GM23338 (cell line): ENCODE data around the gene SPG7. TPM values are rescaled to one million over a fixed set of nuclear protein-coding genes. Genes with fewer than 3 reads are reported as not detected.

Source experiments
- ATAC-seq: fragments of 200-7000 bp; cut with Tn5 transposase; 3 replicates; pipeline ENCODE4 v1.9.1; 2020
- DNase-seq: peaks from one replicate; pipeline ENCODE4 v3.0.0-alpha.2; 2015; ENCODE audit warnings: low spot score
- H2AFZ ChIP-seq: fragments of 200-600 bp; sonication (generic); 2 replicates; pipeline ENCODE4 v1.8.0; 2016; ENCODE audit warnings: antibody characterized with exemption, mild to moderate bottlenecking, moderate library complexity
- H3F3A ChIP-seq: fragments of 200-600 bp; sonication (generic); replicated peaks from 2 replicates; pipeline ENCODE4 v1.8.0; 2017; ENCODE audit warnings: antibody characterized with exemption, mixed run types, low read depth
- H3K27ac ChIP-seq: fragments of 200-600 bp; sonication (generic); 2 replicates; pipeline ENCODE4 v1.6.1; 2016; ENCODE audit warnings: low read depth
- H3K27me3 ChIP-seq: fragments of 200-600 bp; sonication (generic); 2 replicates; pipeline ENCODE4 v1.8.0; 2016; ENCODE audit warnings: mild to moderate bottlenecking, mixed run types, moderate library complexity; ENCODE audit not compliant: insufficient read depth
- H3K36me3 ChIP-seq: fragments of 200-600 bp; sonication (generic); 2 replicates; pipeline ENCODE4 v1.8.0; 2016; ENCODE audit warnings: mild to moderate bottlenecking; ENCODE audit not compliant: insufficient read depth
- H3K4me1 ChIP-seq: fragments of 200-600 bp; sonication (generic); 2 replicates; pipeline ENCODE4 v1.8.0; 2016; ENCODE audit warnings: mild to moderate bottlenecking, moderate library complexity; ENCODE audit not compliant: insufficient read depth
- H3K4me2 ChIP-seq: fragments of 200-600 bp; sonication (generic); 2 replicates; pipeline ENCODE4 v1.7.1; 2017; ENCODE audit warnings: mixed run types
- H3K4me3 ChIP-seq: fragments of 200-600 bp; sonication (generic); 2 replicates; pipeline ENCODE4 v1.6.1; 2016; ENCODE audit warnings: mixed run types
- H3K79me2 ChIP-seq: fragments of 200-600 bp; sonication (generic); replicated peaks from 2 replicates; pipeline ENCODE4 v1.8.0; 2017; ENCODE audit warnings: mild to moderate bottlenecking; ENCODE audit not compliant: insufficient read depth
- H3K9me2 ChIP-seq: fragments of 200-600 bp; sonication (generic); 2 replicates; pipeline ENCODE4 v1.8.0; 2017; ENCODE audit not compliant: insufficient read depth
- H4K20me1 ChIP-seq: fragments of 200-600 bp; sonication (generic); replicated peaks from 2 replicates; pipeline ENCODE4 v1.8.0; 2017; ENCODE audit warnings: mild to moderate bottlenecking; ENCODE audit not compliant: insufficient read depth
- H3K27ac Mint-ChIP-seq: 2 replicates; pipeline ENCODE4 v1.8.0; 2020; ENCODE audit warnings: inconsistent platforms, mild to moderate bottlenecking, moderate library complexity, mixed read lengths
- H3K27me3 Mint-ChIP-seq: 3 replicates; pipeline ENCODE4 v1.8.0; 2022; ENCODE audit warnings: low read depth, mild to moderate bottlenecking, moderate library complexity, mixed read lengths, inconsistent platforms; ENCODE audit not compliant: insufficient read depth, poor library complexity
- H3K36me3 Mint-ChIP-seq: 3 replicates; pipeline ENCODE4 v1.8.0; 2021; ENCODE audit warnings: low read depth, mild to moderate bottlenecking, inconsistent platforms, moderate library complexity, mixed read lengths
- H3K4me1 Mint-ChIP-seq: 3 replicates; pipeline ENCODE4 v1.8.0; 2020; ENCODE audit warnings: mild to moderate bottlenecking, inconsistent platforms, mixed read lengths
- H3K4me3 Mint-ChIP-seq: 3 replicates; pipeline ENCODE4 v1.8.0; 2021; ENCODE audit warnings: moderate library complexity, mild to moderate bottlenecking, inconsistent platforms, mixed read lengths
- H3K9me3 Mint-ChIP-seq: 3 replicates; pipeline ENCODE4 v1.8.0; 2020; ENCODE audit warnings: moderate library complexity, mild to moderate bottlenecking, inconsistent platforms, mixed read lengths
- ETS1 ChIP-seq: IDR thresholded peaks from 2 replicates; pipeline ENCODE4 v1.6.1; 2016; ENCODE audit warnings: antibody characterized with exemption
- EZH2 ChIP-seq: fragments of 200-600 bp; sonication (generic); IDR thresholded peaks from one replicate; pipeline ENCODE4 v1.8.0; 2017; ENCODE audit warnings: antibody characterized with exemption, mild to moderate bottlenecking, low read depth; ENCODE audit not compliant: unreplicated experiment
- JUNB ChIP-seq: IDR thresholded peaks from one replicate; pipeline ENCODE4 v1.6.1; 2016; ENCODE audit warnings: antibody characterized with exemption; ENCODE audit not compliant: unreplicated experiment
- POLR2AphosphoS5 ChIP-seq: IDR thresholded peaks from 2 replicates; pipeline ENCODE4 v1.6.1; 2016; ENCODE audit warnings: antibody characterized with exemption, low read depth
- STAT1 ChIP-seq: IDR thresholded peaks from one replicate; pipeline ENCODE4 v1.6.1; 2016; ENCODE audit warnings: antibody characterized with exemption; ENCODE audit not compliant: unreplicated experiment
- ZNF331 ChIP-seq: fragments of 250-450 bp; sonication (Bioruptor Pico); IDR thresholded peaks from 2 replicates; pipeline ENCODE4 v1.5.0; 2020; ENCODE audit warnings: low read depth, mild to moderate bottlenecking, moderate library complexity
- ZNF462 ChIP-seq: fragments of 250-450 bp; sonication (Bioruptor Pico); IDR thresholded peaks from 2 replicates; pipeline ENCODE4 v1.5.0; 2020; ENCODE audit warnings: mild to moderate bottlenecking, moderate library complexity
- polyA plus RNA-seq: library from polyadenylated mRNA; unstranded; fragments of >200 nt; fragmentation: Nextera tagmentation; extraction: Ambion mirVana; gene quantifications from 2 replicates; pipeline ENCODE4 v1.2.1, GENCODE V29; 2016
- total RNA-seq: library from RNA; depleted of rRNA; stranded (reverse); fragments of >200 nt; shearing (Covaris generic); gene quantifications from 2 replicates; pipeline ENCODE4 v1.2.3, GENCODE V29; 2014

SPG7 gene
- total and polyA plus RNA-seq, 2 experiments from 2014 or later = 77.1 to 267 TPM

GRCh38 chr16:89561884-89562599 lies 53.8 kb downstream of the SPG7 start:
- peak; percentile 43; the same call in 1 of the 2 replicates for TF ChIP-seq POLR2AphosphoS5
- TF ChIP-seq JUNB = no peak
- H3K4me1 ChIP-seq = peaks cover 31% of the 10 kb centered on the region
- Mint-ChIP-seq H3K4me1 (peaks cover 44% of the 10 kb centered on the region), H3K4me3 (peak overlapping the region; percentile 95), H3K9me3 (peaks cover 12% of the 10 kb centered on the region; the same call in 1 of the 3 replicates), H3K36me3 (peaks cover 55% of the 10 kb centered on the region), H3K27ac (peak overlapping the region; percentile 96), H3K27me3 (peaks cover 46% of the 10 kb centered on the region)
- DNase-seq (no peak), ATAC-seq (no peak)
- peaks cover 77% of the 10 kb centered on the region for H3F3A ChIP-seq
- H3K27ac ChIP-seq = peak overlapping the region; percentile 92
- peak overlapping the region; percentile 99 for H3K4me2 ChIP-seq
- H2AFZ ChIP-seq = no peak overlapping the region
- peaks cover 24% of the 10 kb centered on the region for H4K20me1 ChIP-seq
- H3K36me3 ChIP-seq = peaks cover 29% of the 10 kb centered on the region
- H3K79me2 ChIP-seq = peaks cover 32% of the 10 kb centered on the region
- no peaks in the 10 kb centered on the region for H3K9me2 ChIP-seq
- peaks cover 7% of the 10 kb centered on the region for H3K27me3 ChIP-seq
- H3K4me3 ChIP-seq = peak overlapping the region; percentile 99

- Mint-ChIP-seq H3K4me3 (peak overlapping the region; percentile 95), H3K27me3 (peaks cover 46% of the 10 kb centered on the region), H3K36me3 (peaks cover 50% of the 10 kb centered on the region), H3K4me1 (peaks cover 41% of the 10 kb centered on the region), H3K9me3 (peaks cover 12% of the 10 kb centered on the region; the same call in 1 of the 3 replicates), H3K27ac (peak overlapping the region; percentile 96)
- peaks cover 31% of the 10 kb centered on the region for H3K4me1 ChIP-seq
- H3K27me3 ChIP-seq = peaks cover 7% of the 10 kb centered on the region
- H3K9me2 ChIP-seq = no peaks in the 10 kb centered on the region
- H3F3A ChIP-seq = peaks cover 70% of the 10 kb centered on the region
- H3K79me2 ChIP-seq = peaks cover 32% of the 10 kb centered on the region
- peak overlapping the region; percentile 92 for H3K27ac ChIP-seq
- H3K4me3 ChIP-seq = peak overlapping the region; percentile 99
- TF ChIP-seq ZNF331 (CRISPR knock-in tag) (no peak), ETS1 (no peak)
- no peak for ATAC-seq
- H3K4me2 ChIP-seq = peak overlapping the region; percentile 99
- peaks cover 24% of the 10 kb centered on the region for H4K20me1 ChIP-seq
- no peak for DNase-seq
- no peak overlapping the region for H2AFZ ChIP-seq
- H3K36me3 ChIP-seq = peaks cover 29% of the 10 kb centered on the region
Observed at GRCh38 chr16:89562939-89563338, 54.7 kb downstream of the SPG7 start.

GRCh38 chr16:89563639-89564392 lies 55.6 kb downstream of the SPG7 start:
- peaks cover 41% of the 10 kb centered on the region for H3K4me1 Mint-ChIP-seq
- Histone ChIP-seq H3F3A (peaks cover 67% of the 10 kb centered on the region), H3K9me2 (no peaks in the 10 kb centered on the region), H4K20me1 (peaks cover 24% of the 10 kb centered on the region), H3K79me2 (peaks cover 32% of the 10 kb centered on the region), H3K27ac (peak overlapping the region; percentile 92), H3K4me1 (peaks cover 31% of the 10 kb centered on the region), H3K36me3 (peaks cover 29% of the 10 kb centered on the region), H2AFZ (no peak overlapping the region), H3K4me3 (peak overlapping the region; percentile 99), H3K4me2 (peak overlapping the region; percentile 99), H3K27me3 (peaks cover 7% of the 10 kb centered on the region)
- ATAC-seq (no peak), DNase-seq (no peak)
- peaks cover 49% of the 10 kb centered on the region for H3K27me3 Mint-ChIP-seq
- H3K4me3 Mint-ChIP-seq = peak overlapping the region; percentile 72
- peaks cover 12% of the 10 kb centered on the region; the same call in 1 of the 3 replicates for H3K9me3 Mint-ChIP-seq
- peak overlapping the region; percentile 92 for H3K27ac Mint-ChIP-seq
- peaks cover 50% of the 10 kb centered on the region for H3K36me3 Mint-ChIP-seq
- TF ChIP-seq ZNF462 (CRISPR knock-in tag) (no peak), POLR2AphosphoS5 (no peak; the same call in 1 of the 2 replicates), STAT1 (no peak), EZH2 (no peak)
